Nephron (organoid): ENCODE results near the gene CCDC106.

Experiments used
- H3K27ac Mint-ChIP-seq, 3 experiments: 2 replicates each; pipeline ENCODE4 v1.8.0; 2020; ENCODE audit warnings: mixed read lengths in 3 of 3, mild to moderate bottlenecking in 2 of 3, moderate library complexity in 1 of 3
- H3K27me3 Mint-ChIP-seq: 2 replicates; pipeline ENCODE4 v1.8.0; 2021; ENCODE audit warnings: low read depth, mild to moderate bottlenecking, moderate library complexity, mixed read lengths
- H3K36me3 Mint-ChIP-seq: 2 replicates; pipeline ENCODE4 v1.8.0; 2020; ENCODE audit warnings: low read depth, mixed read lengths
- H3K4me1 Mint-ChIP-seq: 2 replicates; pipeline ENCODE4 v1.8.0; 2020; ENCODE audit warnings: mixed read lengths
- H3K4me3 Mint-ChIP-seq, 3 experiments: 2 replicates each; pipeline ENCODE4 v1.8.0; 2020; ENCODE audit warnings: mild to moderate bottlenecking in 3 of 3, mixed read lengths in 3 of 3, moderate library complexity in 2 of 3
- H3K9me3 Mint-ChIP-seq: 2 replicates; pipeline ENCODE4 v1.8.0; 2020; ENCODE audit warnings: mixed read lengths
- CTCF ChIP-seq, 3 experiments: fragments of 200-600 bp; sonication (generic); IDR thresholded peaks; one replicate each; pipeline ENCODE4 v1.5.0; 2021; ENCODE audit warnings: antibody characterized with exemption in 3 of 3; ENCODE audit not compliant: unreplicated experiment in 3 of 3

CCDC106 gene

GRCh38 chr19:55694656-55695491 is 46.9 kb downstream of the CCDC106 start:
- Mint-ChIP-seq H3K4me3 (no peak overlapping the region), H3K27me3 (no peaks in the 10 kb centered on the region), H3K27ac (no peak overlapping the region), H3K4me1 (no peaks in the 10 kb centered on the region), H3K9me3 (no peaks in the 10 kb centered on the region), H3K36me3 (peaks cover 50% of the 10 kb centered on the region)
- no peak for TF ChIP-seq CTCF (IDR thresholded peaks at IDR 0.05; ENCODE audit: unreplicated experiment in 3 of 3)

GRCh38 chr19:55695511-55696290 is 47.7 kb downstream of the CCDC106 start:
- H3K4me1 Mint-ChIP-seq, result no peaks in the 10 kb centered on the region
- no peak overlapping the region for H3K27ac Mint-ChIP-seq
- H3K36me3 Mint-ChIP-seq, result peaks cover 50% of the 10 kb centered on the region
- H3K4me3 Mint-ChIP-seq, result no peak overlapping the region
- H3K27me3 Mint-ChIP-seq, result no peaks in the 10 kb centered on the region
- no peak for TF ChIP-seq CTCF (IDR thresholded peaks at IDR 0.05; ENCODE audit: unreplicated experiment in 3 of 3)
- H3K9me3 Mint-ChIP-seq, result no peaks in the 10 kb centered on the region

DNA sequence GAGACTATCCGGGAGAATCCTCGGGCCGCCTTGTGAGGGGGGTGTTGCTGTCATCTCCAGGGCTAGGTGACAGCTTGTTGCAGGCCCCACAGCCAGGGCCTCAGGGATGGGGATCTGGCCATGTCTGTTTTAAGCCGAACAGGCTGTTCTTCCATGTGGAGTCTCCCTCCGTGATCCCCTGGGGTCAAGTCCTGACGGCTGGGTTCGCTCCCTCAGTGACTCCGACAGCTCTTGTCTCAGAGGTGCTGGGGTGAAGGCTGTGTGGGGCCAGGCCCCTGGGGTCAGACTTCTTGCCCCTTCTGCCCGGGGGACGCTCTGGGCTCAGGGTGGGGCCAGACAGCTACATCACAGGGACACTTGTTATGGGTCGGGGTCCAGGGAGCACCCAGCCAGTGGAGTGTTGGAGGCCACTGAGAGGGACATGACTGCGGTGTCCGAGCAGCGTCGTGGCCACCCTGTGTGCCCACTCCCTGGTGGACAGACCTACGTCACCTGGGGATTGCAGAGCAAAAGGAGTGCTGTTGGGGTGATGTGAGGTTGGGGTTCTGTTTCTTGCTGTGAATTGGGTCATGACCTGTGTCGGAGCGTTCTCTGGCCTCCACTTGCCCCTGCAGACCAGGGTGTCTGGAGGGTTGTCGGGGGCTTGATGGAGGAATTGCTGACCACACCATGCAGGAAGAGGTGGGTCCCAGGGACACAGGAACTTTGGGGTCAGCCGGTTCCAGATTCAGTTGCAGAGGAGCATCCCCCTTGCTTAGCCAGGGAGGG is 48.5 kb downstream of the CCDC106 start:
- H3K9me3 Mint-ChIP-seq, result no peaks in the 10 kb centered on the region
- H3K36me3 Mint-ChIP-seq, result peaks cover 53% of the 10 kb centered on the region
- TF ChIP-seq CTCF (IDR thresholded peaks at IDR 0.05; ENCODE audit: unreplicated experiment in 3 of 3), result no peak
- no peaks in the 10 kb centered on the region for H3K27me3 Mint-ChIP-seq
- H3K4me1 Mint-ChIP-seq, result no peaks in the 10 kb centered on the region
- no peak overlapping the region for H3K4me3 Mint-ChIP-seq
- H3K27ac Mint-ChIP-seq, result no peak overlapping the region

- Mint-ChIP-seq H3K9me3 (no peaks in the 10 kb centered on the region), H3K27ac (peak overlapping the region in 1 of 3 experiments; percentile 11), H3K36me3 (peaks cover 56% of the 10 kb centered on the region), H3K4me1 (no peaks in the 10 kb centered on the region), H3K4me3 (no peak overlapping the region), H3K27me3 (no peaks in the 10 kb centered on the region)
- no peak for TF ChIP-seq CTCF (IDR thresholded peaks at IDR 0.05; ENCODE audit: unreplicated experiment in 3 of 3)
Observed at GRCh38 chr19:55697069-55697440, 49.0 kb downstream of the CCDC106 start.

DNA sequence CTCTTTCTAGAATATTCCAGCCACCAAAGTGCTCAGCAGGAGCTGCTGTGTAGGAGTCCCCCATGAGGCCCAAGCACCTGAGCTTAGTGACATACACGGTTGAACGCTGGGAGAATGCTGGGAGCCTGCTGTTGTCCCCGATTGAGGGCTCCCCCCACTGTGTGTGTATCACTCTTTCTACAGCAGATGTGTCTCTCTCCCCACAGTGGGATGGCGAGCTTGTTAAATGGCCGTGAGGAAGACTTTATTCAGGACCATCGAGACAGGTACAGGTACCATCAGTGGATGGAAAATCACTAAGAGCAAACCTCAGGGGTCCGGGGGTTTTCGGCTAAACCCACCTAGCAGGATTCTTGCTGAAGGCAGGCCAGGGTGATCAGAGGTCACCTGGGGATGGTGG is 49.7 kb downstream of the CCDC106 start:
- H3K4me3 Mint-ChIP-seq, result no peak overlapping the region
- no peaks in the 10 kb centered on the region for H3K9me3 Mint-ChIP-seq

More for the DNA sequence above, 49.7 kb downstream of the CCDC106 start:
- no peaks in the 10 kb centered on the region for H3K4me1 Mint-ChIP-seq
- H3K27ac Mint-ChIP-seq, result peak overlapping the region in 1 of 3 experiments; percentile 11
- no peak for TF ChIP-seq CTCF (IDR thresholded peaks at IDR 0.05; ENCODE audit: unreplicated experiment in 3 of 3)
- peaks cover 61% of the 10 kb centered on the region for H3K36me3 Mint-ChIP-seq
- H3K27me3 Mint-ChIP-seq, result no peaks in the 10 kb centered on the region
